HEK293 (cell line): Measurements from ENCODE around the gene CLGN.
A peak's percentile ranks its signal among the peaks of the same experiment; 100 is the strongest.

ENCODE experiments used
- CTCF ChIA-PET: fragments of 350-600 bp; formaldehyde crosslinking; extraction: SDS; loops from one replicate; lab custom pipeline; 2021; ENCODE audit warnings: antibody characterized with exemption; lab: Yijun Ruan, JAX
- POLR2A ChIA-PET: fragments of 300-600 bp; formaldehyde crosslinking; extraction: SDS; loops from one replicate; lab custom pipeline; 2020; ENCODE audit warnings: antibody characterized with exemption, inconsistent platforms; lab: Yijun Ruan, JAX
- H3K27ac ChIP-seq: fragments of 200-500 bp; sonication (Bioruptor generic); 2 replicates; pipeline ENCODE4 v1.5.1; 2014; ENCODE audit warnings: low read depth, low read length, control low read depth, inconsistent platforms; ENCODE audit errors: extremely low read depth
- H3K36me3 ChIP-seq, 2 experiments: fragments of 200-500 bp in 1 of 2; sonication (Bioruptor generic) in 1 of 2; 1 replicate in 1 of 2; 2 replicates in 1 of 2; pipeline ENCODE4 v1.5.1; 2014 to 2017; ENCODE audit warnings: inconsistent platforms in 2 of 2, low read length in 2 of 2; ENCODE audit not compliant: control insufficient read depth in 2 of 2, insufficient read depth in 1 of 2
- H3K4me1 ChIP-seq: fragments of 200-500 bp; sonication (Bioruptor generic); 2 replicates; pipeline ENCODE4 v1.5.1; 2014; ENCODE audit warnings: mild to moderate bottlenecking, low read length, inconsistent platforms; ENCODE audit not compliant: control insufficient read depth, insufficient read depth
- H3K4me3 ChIP-seq: 2 replicates; pipeline ENCODE4 v1.5.1; 2011; ENCODE audit warnings: low read depth, mild to moderate bottlenecking, control low read depth, low read length, moderate library complexity
- H3K9me3 ChIP-seq: fragments of 200-500 bp; sonication (Bioruptor generic); 2 replicates; pipeline ENCODE4 v1.5.1; 2014; ENCODE audit warnings: low read depth, low read length, inconsistent platforms; ENCODE audit not compliant: control insufficient read depth, insufficient read depth
- BCL11A ChIP-seq: fragments of 450-650 bp; formaldehyde crosslinking; IDR thresholded peaks from 2 replicates; pipeline ENCODE4 v1.5.1; 2016; ENCODE audit warnings: low read depth, missing biosample characterization, missing genetic modification characterization
- BCL11B ChIP-seq: fragments of 450-650 bp; formaldehyde crosslinking; IDR thresholded peaks from 2 replicates; pipeline ENCODE4 v1.5.1; 2016; ENCODE audit warnings: low read depth, missing biosample characterization, missing genetic modification characterization
- FEZF1 ChIP-seq: fragments of 450-650 bp; formaldehyde crosslinking; IDR thresholded peaks from 2 replicates; pipeline ENCODE4 v1.5.1; 2016; ENCODE audit warnings: missing biosample characterization, missing genetic modification characterization
- HIC1 ChIP-seq: fragments of 450-650 bp; formaldehyde crosslinking; IDR thresholded peaks from 2 replicates; pipeline ENCODE4 v1.5.1; 2016; ENCODE audit warnings: missing biosample characterization, missing genetic modification characterization
- HOXD13 ChIP-seq: sonication (generic); formaldehyde crosslinking; IDR thresholded peaks from 2 replicates; pipeline ENCODE4 v1.8.0; 2022; ENCODE audit warnings: missing genetic modification reagents, borderline replicate concordance
- KLF8 ChIP-seq: fragments of 450-650 bp; formaldehyde crosslinking; IDR thresholded peaks from 2 replicates; pipeline ENCODE4 v1.5.1; 2016; ENCODE audit warnings: missing biosample characterization, missing genetic modification characterization
- YY1 ChIP-seq: fragments of 450-650 bp; formaldehyde crosslinking; IDR thresholded peaks from 2 replicates; pipeline ENCODE4 v1.5.1; 2018; ENCODE audit warnings: missing biosample characterization, missing genetic modification characterization
- ZEB2 ChIP-seq: fragments of 450-650 bp; formaldehyde crosslinking; IDR thresholded peaks from 2 replicates; pipeline ENCODE4 v1.5.1; 2016; ENCODE audit warnings: missing biosample characterization, missing genetic modification characterization
- ZNF121 ChIP-seq: fragments of 450-650 bp; formaldehyde crosslinking; IDR thresholded peaks from 2 replicates; pipeline ENCODE4 v1.5.1; 2016; ENCODE audit warnings: missing biosample characterization, missing genetic modification characterization
- ZNF169 ChIP-seq: fragments of 450-650 bp; formaldehyde crosslinking; IDR thresholded peaks from 2 replicates; pipeline ENCODE4 v1.5.1; 2016; ENCODE audit warnings: missing biosample characterization, missing genetic modification characterization
- ZNF175 ChIP-seq: fragments of 450-650 bp; formaldehyde crosslinking; IDR thresholded peaks from 2 replicates; pipeline ENCODE4 v1.5.1; 2016; ENCODE audit warnings: missing biosample characterization, missing genetic modification characterization
- ZNF2 ChIP-seq: fragments of 450-650 bp; formaldehyde crosslinking; IDR thresholded peaks from 2 replicates; pipeline ENCODE4 v1.5.1; 2016; ENCODE audit warnings: missing biosample characterization, missing genetic modification characterization
- ZNF266 ChIP-seq: fragments of 450-650 bp; formaldehyde crosslinking; IDR thresholded peaks from 2 replicates; pipeline ENCODE4 v1.5.1; 2016; ENCODE audit warnings: missing biosample characterization, missing genetic modification characterization, low read depth
- ZNF311 ChIP-seq: fragments of 450-650 bp; formaldehyde crosslinking; IDR thresholded peaks from 2 replicates; pipeline ENCODE4 v1.5.1; 2017; ENCODE audit warnings: missing biosample characterization, missing genetic modification characterization, borderline replicate concordance
- ZNF335 ChIP-seq: fragments of 450-650 bp; formaldehyde crosslinking; conservative IDR thresholded peaks from 2 replicates; pipeline ENCODE4 v1.5.1; 2016; ENCODE audit warnings: missing biosample characterization, missing genetic modification characterization
- ZNF404 ChIP-seq: fragments of 450-650 bp; formaldehyde crosslinking; IDR thresholded peaks from 2 replicates; pipeline ENCODE4 v1.5.1; 2017; ENCODE audit warnings: missing biosample characterization, missing genetic modification characterization
- ZNF423 ChIP-seq: fragments of 450-650 bp; formaldehyde crosslinking; IDR thresholded peaks from 2 replicates; pipeline ENCODE4 v1.5.1; 2016; ENCODE audit warnings: missing biosample characterization, missing genetic modification characterization
- ZNF433 ChIP-seq: fragments of 450-650 bp; formaldehyde crosslinking; IDR thresholded peaks from 2 replicates; pipeline ENCODE4 v1.5.1; 2016; ENCODE audit warnings: missing biosample characterization, missing genetic modification characterization, low read depth
- ZNF501 ChIP-seq: fragments of 450-650 bp; formaldehyde crosslinking; IDR thresholded peaks from 2 replicates; pipeline ENCODE4 v1.5.1; 2016; ENCODE audit warnings: missing biosample characterization, missing genetic modification characterization
- ZNF521 ChIP-seq: fragments of 450-650 bp; formaldehyde crosslinking; IDR thresholded peaks from 2 replicates; pipeline ENCODE4 v1.5.1; 2017; ENCODE audit warnings: missing biosample characterization, mild to moderate bottlenecking, missing genetic modification characterization
- ZNF629 ChIP-seq: fragments of 450-650 bp; formaldehyde crosslinking; IDR thresholded peaks from 2 replicates; pipeline ENCODE4 v1.5.1; 2017; ENCODE audit warnings: missing biosample characterization, missing genetic modification characterization
- ZNF785 ChIP-seq: fragments of 450-650 bp; formaldehyde crosslinking; IDR thresholded peaks from 2 replicates; pipeline ENCODE4 v1.5.1; 2016; ENCODE audit warnings: missing biosample characterization, missing genetic modification characterization
- TF ChIP-seq, protein P1 (sequence below): fragments of 450-650 bp; formaldehyde crosslinking; IDR thresholded peaks from 2 replicates; pipeline ENCODE4 v1.5.1; 2016; ENCODE audit warnings: missing biosample characterization, missing genetic modification characterization
- TF ChIP-seq, protein P2 (sequence below): fragments of 450-650 bp; IDR thresholded peaks from 2 replicates; pipeline ENCODE4 v1.5.1; 2018; ENCODE audit warnings: missing biosample characterization, missing genetic modification characterization
- TF ChIP-seq, protein P3 (sequence below): fragments of 450-650 bp; formaldehyde crosslinking; IDR thresholded peaks from 2 replicates; pipeline ENCODE4 v1.5.1; 2016; ENCODE audit warnings: missing biosample characterization, missing genetic modification characterization
- TF ChIP-seq, protein P4 (sequence below): fragments of 450-650 bp; formaldehyde crosslinking; IDR thresholded peaks from 2 replicates; pipeline ENCODE4 v1.5.1; 2017; ENCODE audit warnings: missing biosample characterization, missing genetic modification characterization

The CLGN gene

DNA sequence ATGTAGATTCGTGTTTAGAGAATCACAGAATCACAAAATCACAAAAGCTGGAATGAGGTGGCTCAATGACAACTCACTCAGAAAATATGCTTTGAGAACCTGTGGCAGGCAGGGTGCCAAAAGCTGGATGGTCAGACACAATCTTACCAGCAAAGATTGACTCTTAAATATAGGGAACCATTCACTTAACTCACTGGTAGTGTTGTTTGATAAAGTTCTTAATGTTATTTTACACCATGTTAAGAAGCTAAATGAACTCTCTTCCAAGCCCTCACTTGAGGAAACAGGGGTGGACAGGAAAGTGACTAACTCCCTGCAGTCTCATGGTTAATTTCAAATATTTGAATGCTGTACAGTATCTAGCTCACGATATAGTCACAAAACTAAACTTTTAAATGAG is 59.7 kb downstream of the CLGN start:
- POLR2A ChIA-PET: no interaction called here
- TF ChIP-seq, protein P1, sequence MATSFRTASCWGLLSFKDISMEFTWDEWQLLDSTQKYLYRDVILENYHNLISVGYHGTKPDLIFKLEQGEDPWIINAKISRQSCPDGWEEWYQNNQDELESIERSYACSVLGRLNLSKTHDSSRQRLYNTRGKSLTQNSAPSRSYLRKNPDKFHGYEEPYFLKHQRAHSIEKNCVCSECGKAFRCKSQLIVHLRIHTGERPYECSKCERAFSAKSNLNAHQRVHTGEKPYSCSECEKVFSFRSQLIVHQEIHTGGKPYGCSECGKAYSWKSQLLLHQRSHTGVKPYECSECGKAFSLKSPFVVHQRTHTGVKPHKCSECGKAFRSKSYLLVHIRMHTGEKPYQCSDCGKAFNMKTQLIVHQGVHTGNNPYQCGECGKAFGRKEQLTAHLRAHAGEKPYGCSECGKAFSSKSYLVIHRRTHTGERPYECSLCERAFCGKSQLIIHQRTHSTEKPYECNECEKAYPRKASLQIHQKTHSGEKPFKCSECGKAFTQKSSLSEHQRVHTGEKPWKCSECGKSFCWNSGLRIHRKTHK: no peak
- no peak for TF ChIP-seq YY1 (tag by site-specific recombination)
- TF ChIP-seq ZNF311 (tag by site-specific recombination): no peak
- TF ChIP-seq, protein P2, sequence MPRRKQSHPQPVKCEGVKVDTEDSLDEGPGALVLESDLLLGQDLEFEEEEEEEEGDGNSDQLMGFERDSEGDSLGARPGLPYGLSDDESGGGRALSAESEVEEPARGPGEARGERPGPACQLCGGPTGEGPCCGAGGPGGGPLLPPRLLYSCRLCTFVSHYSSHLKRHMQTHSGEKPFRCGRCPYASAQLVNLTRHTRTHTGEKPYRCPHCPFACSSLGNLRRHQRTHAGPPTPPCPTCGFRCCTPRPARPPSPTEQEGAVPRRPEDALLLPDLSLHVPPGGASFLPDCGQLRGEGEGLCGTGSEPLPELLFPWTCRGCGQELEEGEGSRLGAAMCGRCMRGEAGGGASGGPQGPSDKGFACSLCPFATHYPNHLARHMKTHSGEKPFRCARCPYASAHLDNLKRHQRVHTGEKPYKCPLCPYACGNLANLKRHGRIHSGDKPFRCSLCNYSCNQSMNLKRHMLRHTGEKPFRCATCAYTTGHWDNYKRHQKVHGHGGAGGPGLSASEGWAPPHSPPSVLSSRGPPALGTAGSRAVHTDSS (tag by site-specific recombination): no peak
- no peak for TF ChIP-seq KLF8
- TF ChIP-seq ZNF175 (tag by site-specific recombination): no peak
- H3K36me3 ChIP-seq: no peaks in the 10 kb centered on the region
- CTCF ChIA-PET: interaction anchor here (1.4 to 2.7 kb wide), 2 partner anchors 8 to 60 kb away, joined by 6 to 21 read pairs; partner anchors contain the start of gene CLGN
- no peak overlapping the region for H3K27ac ChIP-seq
- no peaks in the 10 kb centered on the region for H3K9me3 ChIP-seq
- no peak overlapping the region for H3K4me3 ChIP-seq
- H3K4me1 ChIP-seq: peaks cover 6% of the 10 kb centered on the region; the same call in 1 of the 2 replicates

DNA sequence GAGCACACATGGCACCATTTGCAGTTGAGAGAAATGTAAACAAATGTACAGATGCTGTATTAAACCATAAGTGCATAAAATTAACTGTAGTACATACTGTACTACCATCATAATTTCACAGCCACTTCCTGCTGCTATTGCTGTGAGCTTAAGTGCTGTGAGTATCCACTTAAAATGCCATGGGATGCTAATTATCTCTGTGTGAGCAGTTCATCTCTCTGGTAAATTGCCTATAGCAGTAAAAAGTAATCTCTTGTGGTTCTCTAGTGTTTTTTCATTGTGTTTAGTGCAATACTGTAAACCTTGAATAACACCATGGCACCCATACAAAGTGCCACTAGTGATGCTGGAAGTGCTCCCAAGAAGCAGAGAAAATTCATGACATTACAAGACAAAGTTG is 63.9 kb downstream of the CLGN start:
- CTCF ChIA-PET: interaction anchor here (0.6 to 2.2 kb wide), 3 partner anchors 9 to 871 kb away, joined by 3 to 11 read pairs (median 3); partner anchors contain the start of gene SCOC
- Histone ChIP-seq H3K4me1 (peaks cover 6% of the 10 kb centered on the region; the same call in 1 of the 2 replicates), H3K9me3 (no peaks in the 10 kb centered on the region), H3K36me3 (no peaks in the 10 kb centered on the region), H3K27ac (no peak overlapping the region), H3K4me3 (no peak overlapping the region)
- POLR2A ChIA-PET: no interaction called here
- TF ChIP-seq ZNF121 (tag by site-specific recombination): no peak
- TF ChIP-seq ZNF335 (tag by site-specific recombination): no peak
- no peak for TF ChIP-seq ZNF311 (tag by site-specific recombination)
- 0 out of 2 replicates have a peak, but pooled peaks have one; percentile 32 for TF ChIP-seq BCL11B (tag by site-specific recombination)
- no peak for TF ChIP-seq ZNF433 (tag by site-specific recombination)
- peak; percentile 91 for TF ChIP-seq FEZF1 (tag by site-specific recombination)
- TF ChIP-seq BCL11A: 0 out of 2 replicates have a peak, but pooled peaks have one; percentile 36
- no peak for TF ChIP-seq ZNF629 (tag by site-specific recombination)
- TF ChIP-seq ZNF404: no peak
- no peak for TF ChIP-seq ZNF423 (tag by site-specific recombination)
- TF ChIP-seq, protein P3, sequence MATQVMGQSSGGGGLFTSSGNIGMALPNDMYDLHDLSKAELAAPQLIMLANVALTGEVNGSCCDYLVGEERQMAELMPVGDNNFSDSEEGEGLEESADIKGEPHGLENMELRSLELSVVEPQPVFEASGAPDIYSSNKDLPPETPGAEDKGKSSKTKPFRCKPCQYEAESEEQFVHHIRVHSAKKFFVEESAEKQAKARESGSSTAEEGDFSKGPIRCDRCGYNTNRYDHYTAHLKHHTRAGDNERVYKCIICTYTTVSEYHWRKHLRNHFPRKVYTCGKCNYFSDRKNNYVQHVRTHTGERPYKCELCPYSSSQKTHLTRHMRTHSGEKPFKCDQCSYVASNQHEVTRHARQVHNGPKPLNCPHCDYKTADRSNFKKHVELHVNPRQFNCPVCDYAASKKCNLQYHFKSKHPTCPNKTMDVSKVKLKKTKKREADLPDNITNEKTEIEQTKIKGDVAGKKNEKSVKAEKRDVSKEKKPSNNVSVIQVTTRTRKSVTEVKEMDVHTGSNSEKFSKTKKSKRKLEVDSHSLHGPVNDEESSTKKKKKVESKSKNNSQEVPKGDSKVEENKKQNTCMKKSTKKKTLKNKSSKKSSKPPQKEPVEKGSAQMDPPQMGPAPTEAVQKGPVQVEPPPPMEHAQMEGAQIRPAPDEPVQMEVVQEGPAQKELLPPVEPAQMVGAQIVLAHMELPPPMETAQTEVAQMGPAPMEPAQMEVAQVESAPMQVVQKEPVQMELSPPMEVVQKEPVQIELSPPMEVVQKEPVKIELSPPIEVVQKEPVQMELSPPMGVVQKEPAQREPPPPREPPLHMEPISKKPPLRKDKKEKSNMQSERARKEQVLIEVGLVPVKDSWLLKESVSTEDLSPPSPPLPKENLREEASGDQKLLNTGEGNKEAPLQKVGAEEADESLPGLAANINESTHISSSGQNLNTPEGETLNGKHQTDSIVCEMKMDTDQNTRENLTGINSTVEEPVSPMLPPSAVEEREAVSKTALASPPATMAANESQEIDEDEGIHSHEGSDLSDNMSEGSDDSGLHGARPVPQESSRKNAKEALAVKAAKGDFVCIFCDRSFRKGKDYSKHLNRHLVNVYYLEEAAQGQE (tag by site-specific recombination): no peak
- TF ChIP-seq ZNF521: no peak
- TF ChIP-seq HOXD13 (CRISPR knock-in tag): no peak
- TF ChIP-seq ZNF785 (tag by site-specific recombination): no peak
- no peak for TF ChIP-seq ZNF2 (tag by site-specific recombination)
- TF ChIP-seq HIC1 (tag by site-specific recombination): no peak
- TF ChIP-seq ZEB2 (tag by site-specific recombination): peak; percentile 41; the same call in 1 of the 2 replicates
- TF ChIP-seq ZNF169 (tag by site-specific recombination): no peak
- TF ChIP-seq, protein P4, sequence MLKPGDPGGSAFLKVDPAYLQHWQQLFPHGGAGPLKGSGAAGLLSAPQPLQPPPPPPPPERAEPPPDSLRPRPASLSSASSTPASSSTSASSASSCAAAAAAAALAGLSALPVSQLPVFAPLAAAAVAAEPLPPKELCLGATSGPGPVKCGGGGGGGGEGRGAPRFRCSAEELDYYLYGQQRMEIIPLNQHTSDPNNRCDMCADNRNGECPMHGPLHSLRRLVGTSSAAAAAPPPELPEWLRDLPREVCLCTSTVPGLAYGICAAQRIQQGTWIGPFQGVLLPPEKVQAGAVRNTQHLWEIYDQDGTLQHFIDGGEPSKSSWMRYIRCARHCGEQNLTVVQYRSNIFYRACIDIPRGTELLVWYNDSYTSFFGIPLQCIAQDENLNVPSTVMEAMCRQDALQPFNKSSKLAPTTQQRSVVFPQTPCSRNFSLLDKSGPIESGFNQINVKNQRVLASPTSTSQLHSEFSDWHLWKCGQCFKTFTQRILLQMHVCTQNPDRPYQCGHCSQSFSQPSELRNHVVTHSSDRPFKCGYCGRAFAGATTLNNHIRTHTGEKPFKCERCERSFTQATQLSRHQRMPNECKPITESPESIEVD (tag by site-specific recombination): peak; percentile 89
- TF ChIP-seq ZNF501: no peak
- no peak for TF ChIP-seq ZNF266 (tag by site-specific recombination)
